Measurements from ENCODE around the gene ARHGEF1.

ARHGEF1 gene

GRCh38 chr19:41883821-41884733, 1.1 kb downstream of the ARHGEF1 start:
- peak; percentile 71 for DNase-seq (ENCODE audit: low read depth)

- DNase-seq (ENCODE audit: low read depth) = peak; percentile 46
These were observed 4.1 kb downstream of the ARHGEF1 start for GRCh38 chr19:41886761-41887710.

GRCh38 chr19:41887711-41888382, 4.9 kb downstream of the ARHGEF1 start:
- DNase-seq (ENCODE audit: low read depth) = peak; percentile 69

GRCh38 chr19:41888926-41889325, 5.9 kb downstream of the ARHGEF1 start:
- no peak for DNase-seq (ENCODE audit: low read depth)

GRCh38 chr19:41889896-41890295, 6.9 kb downstream of the ARHGEF1 start:
- DNase-seq (ENCODE audit: low read depth) = no peak

- DNase-seq (ENCODE audit: low read depth) = no peak
These were observed 8.0 kb downstream of the ARHGEF1 start for GRCh38 chr19:41890936-41891335.

- no peak for DNase-seq (ENCODE audit: low read depth)
These were observed 9.4 kb downstream of the ARHGEF1 start for GRCh38 chr19:41892173-41892902.

- DNase-seq (ENCODE audit: low read depth) = no peak
These were observed 10.9 kb downstream of the ARHGEF1 start for GRCh38 chr19:41893899-41894298.

GRCh38 chr19:41894350-41894749, 11.4 kb downstream of the ARHGEF1 start:
- DNase-seq (ENCODE audit: low read depth) = no peak

GRCh38 chr19:41895745-41896580, 13.0 kb downstream of the ARHGEF1 start:
- DNase-seq (ENCODE audit: low read depth) = no peak

- no peak for DNase-seq (ENCODE audit: low read depth)
These were observed 13.6 kb downstream of the ARHGEF1 start for GRCh38 chr19:41896581-41896942.

GRCh38 chr19:41897181-41897580, 14.2 kb downstream of the ARHGEF1 start:
- DNase-seq (ENCODE audit: low read depth) = no peak

- no peak for DNase-seq (ENCODE audit: low read depth)
These were observed 14.8 kb downstream of the ARHGEF1 start for GRCh38 chr19:41897820-41898219.

- no peak for DNase-seq (ENCODE audit: low read depth)
These were observed 15.3 kb downstream of the ARHGEF1 start for GRCh38 chr19:41898235-41898634.

- DNase-seq (ENCODE audit: low read depth) = no peak
These were observed 18.9 kb downstream of the ARHGEF1 start for GRCh38 chr19:41901707-41902360.

GRCh38 chr19:41902594-41902993, 19.6 kb downstream of the ARHGEF1 start:
- no peak for DNase-seq (ENCODE audit: low read depth)

- DNase-seq (ENCODE audit: low read depth) = no peak
These were observed 20.4 kb downstream of the ARHGEF1 start for GRCh38 chr19:41903193-41903953.

- DNase-seq (ENCODE audit: low read depth) = no peak
These were observed 21.3 kb downstream of the ARHGEF1 start for GRCh38 chr19:41904118-41904870.
